Measurements from ENCODE around the gene PEX11G.
"Not testable (repeated sequence)": the region's sequence is repeated elsewhere in the genome, so short reads cannot be mapped to it uniquely, and the experiment has no call there.

PEX11G gene

GRCh38 chr19:7440188-7440975 lies 48.5 kb downstream of the PEX11G start:
- Histone ChIP-seq H3K36me3 (ENCODE audit: insufficient read depth, insufficient read length, low read length) (peaks cover 66% of the 10 kb centered on the region), H3K4me1 (ENCODE audit: insufficient read depth, insufficient read length) (peaks cover 5% of the 10 kb centered on the region)
- TF ChIP-seq YY1 (IDR thresholded peaks at IDR 0.05; ENCODE audit: insufficient read depth, insufficient read length) (no peak), ZNF274 (IDR thresholded peaks at IDR 0.05; ENCODE audit: low read depth, low read length) (no peak), SUZ12 (IDR thresholded peaks at IDR 0.05; ENCODE audit: extremely low read depth, insufficient read depth, insufficient read length) (no peak)

GRCh38 chr19:7435586-7435985 lies 53.2 kb downstream of the PEX11G start:
- TF ChIP-seq ZNF274 (IDR thresholded peaks at IDR 0.05; ENCODE audit: low read depth, low read length): no peak
- no peak for TF ChIP-seq YY1 (IDR thresholded peaks at IDR 0.05; ENCODE audit: insufficient read depth, insufficient read length)
- TF ChIP-seq SUZ12 (IDR thresholded peaks at IDR 0.05; ENCODE audit: extremely low read depth, insufficient read depth, insufficient read length): no peak
- H3K9me3 ChIP-seq (ENCODE audit: insufficient read depth, low read length): no peaks in the 10 kb centered on the region
- no peaks in the 10 kb centered on the region for H3K27me3 ChIP-seq (ENCODE audit: insufficient read depth, insufficient read length)
- H3K4me1 ChIP-seq (ENCODE audit: insufficient read depth, insufficient read length): peaks cover 5% of the 10 kb centered on the region
- no peak overlapping the region for H3K9ac ChIP-seq (ENCODE audit: insufficient read length, low read depth)
- no peak for DNase-seq (ENCODE audit: low read depth, low spot score)
- no peak overlapping the region for H3K4me3 ChIP-seq (ENCODE audit: insufficient read length, low read depth)
- H3K36me3 ChIP-seq (ENCODE audit: insufficient read depth, insufficient read length, low read length): peaks cover 42% of the 10 kb centered on the region

More at GRCh38 chr19:7440188-7440975, 48.5 kb downstream of the PEX11G start:
- no peak for DNase-seq (ENCODE audit: low read depth, low spot score)
- no peaks in the 10 kb centered on the region for H3K27me3 ChIP-seq (ENCODE audit: insufficient read depth, insufficient read length)
- H3K4me3 ChIP-seq (ENCODE audit: insufficient read length, low read depth): no peak overlapping the region
- H3K9me3 ChIP-seq (ENCODE audit: insufficient read depth, low read length): no peaks in the 10 kb centered on the region
- no peak overlapping the region for H3K9ac ChIP-seq (ENCODE audit: insufficient read length, low read depth)

- TF ChIP-seq SUZ12 (IDR thresholded peaks at IDR 0.05; ENCODE audit: extremely low read depth, insufficient read depth, insufficient read length) (no peak), YY1 (IDR thresholded peaks at IDR 0.05; ENCODE audit: insufficient read depth, insufficient read length) (no peak), ZNF274 (IDR thresholded peaks at IDR 0.05; ENCODE audit: low read depth, low read length) (no peak)
- peaks cover 31% of the 10 kb centered on the region for H3K36me3 ChIP-seq (ENCODE audit: insufficient read depth, insufficient read length, low read length)
- no peak overlapping the region for H3K9ac ChIP-seq (ENCODE audit: insufficient read length, low read depth)
- H3K4me1 ChIP-seq (ENCODE audit: insufficient read depth, insufficient read length): no peaks in the 10 kb centered on the region
- no peaks in the 10 kb centered on the region for H3K27me3 ChIP-seq (ENCODE audit: insufficient read depth, insufficient read length)
- H3K9me3 ChIP-seq (ENCODE audit: insufficient read depth, low read length): no peaks in the 10 kb centered on the region
- DNase-seq (ENCODE audit: low read depth, low spot score): no peak
- no peak overlapping the region for H3K4me3 ChIP-seq (ENCODE audit: insufficient read length, low read depth)
Measured at GRCh38 chr19:7434391-7434790, 54.4 kb downstream of the PEX11G start.

- H3K27me3 ChIP-seq (ENCODE audit: insufficient read depth, insufficient read length); DNase-seq (ENCODE audit: low read depth, low spot score); H3K9me3 ChIP-seq (ENCODE audit: insufficient read depth, low read length); H3K9ac ChIP-seq (ENCODE audit: insufficient read length, low read depth); H3K4me3 ChIP-seq (ENCODE audit: insufficient read length, low read depth); H3K4me1 ChIP-seq (ENCODE audit: insufficient read depth, insufficient read length): not testable (repeated sequence)
- H3K36me3 ChIP-seq (ENCODE audit: insufficient read depth, insufficient read length, low read length): peaks cover 35% of the 10 kb centered on the region
Measured at GRCh38 chr19:7433456-7433855, 55.4 kb downstream of the PEX11G start.

GRCh38 chr19:7429638-7430282 lies 59.1 kb downstream of the PEX11G start:
- Histone ChIP-seq H3K9ac (ENCODE audit: insufficient read length, low read depth) (no peak overlapping the region), H3K4me3 (ENCODE audit: insufficient read length, low read depth) (no peak overlapping the region), H3K9me3 (ENCODE audit: insufficient read depth, low read length) (no peaks in the 10 kb centered on the region), H3K27me3 (ENCODE audit: insufficient read depth, insufficient read length) (no peaks in the 10 kb centered on the region), H3K4me1 (ENCODE audit: insufficient read depth, insufficient read length) (no peaks in the 10 kb centered on the region), H3K36me3 (ENCODE audit: insufficient read depth, insufficient read length, low read length) (peaks cover 22% of the 10 kb centered on the region)
- TF ChIP-seq YY1 (IDR thresholded peaks at IDR 0.05; ENCODE audit: insufficient read depth, insufficient read length) (no peak), SUZ12 (IDR thresholded peaks at IDR 0.05; ENCODE audit: extremely low read depth, insufficient read depth, insufficient read length) (no peak), ZNF274 (IDR thresholded peaks at IDR 0.05; ENCODE audit: low read depth, low read length) (no peak)
- no peak for DNase-seq (ENCODE audit: low read depth, low spot score)

- Histone ChIP-seq H3K36me3 (ENCODE audit: insufficient read depth, insufficient read length, low read length) (peaks cover 19% of the 10 kb centered on the region), H3K9ac (ENCODE audit: insufficient read length, low read depth) (no peak overlapping the region), H3K9me3 (ENCODE audit: insufficient read depth, low read length) (no peaks in the 10 kb centered on the region), H3K27me3 (ENCODE audit: insufficient read depth, insufficient read length) (no peaks in the 10 kb centered on the region), H3K4me3 (ENCODE audit: insufficient read length, low read depth) (no peak overlapping the region), H3K4me1 (ENCODE audit: insufficient read depth, insufficient read length) (no peaks in the 10 kb centered on the region)
- TF ChIP-seq ZNF274 (IDR thresholded peaks at IDR 0.05; ENCODE audit: low read depth, low read length): no peak
- DNase-seq (ENCODE audit: low read depth, low spot score): no peak
Measured at GRCh38 chr19:7428651-7429113, 60.2 kb downstream of the PEX11G start.

- TF ChIP-seq SUZ12 (IDR thresholded peaks at IDR 0.05; ENCODE audit: extremely low read depth, insufficient read depth, insufficient read length) (no peak), ZNF274 (IDR thresholded peaks at IDR 0.05; ENCODE audit: low read depth, low read length) (no peak), YY1 (IDR thresholded peaks at IDR 0.05; ENCODE audit: insufficient read depth, insufficient read length) (no peak)
- DNase-seq (ENCODE audit: low read depth, low spot score): no peak
- H3K4me3 ChIP-seq (ENCODE audit: insufficient read length, low read depth): no peak overlapping the region
- no peak overlapping the region for H3K9ac ChIP-seq (ENCODE audit: insufficient read length, low read depth)
- H3K36me3 ChIP-seq (ENCODE audit: insufficient read depth, insufficient read length, low read length): peaks cover 25% of the 10 kb centered on the region
- H3K4me1 ChIP-seq (ENCODE audit: insufficient read depth, insufficient read length): no peaks in the 10 kb centered on the region
- H3K9me3 ChIP-seq (ENCODE audit: insufficient read depth, low read length): no peaks in the 10 kb centered on the region
- no peaks in the 10 kb centered on the region for H3K27me3 ChIP-seq (ENCODE audit: insufficient read depth, insufficient read length)
Measured at GRCh38 chr19:7427944-7428343, 60.9 kb downstream of the PEX11G start.

Measured in NT2/D1 (cell line).